HL-60 (cell line): ENCODE data around the gene NDUFAF2.

ENCODE experiments used
- DNase-seq, 2 experiments: peaks; one replicate each; pipeline ENCODE4 v3.0.0-alpha.2; 2010 to 2020; ENCODE audit warnings: low read depth in 1 of 2, low spot score in 1 of 2
- H3K27ac ChIP-seq: fragments of 250-450 bp; sonication (Bioruptor Pico); replicated peaks from 2 replicates; pipeline ENCODE4 v1.5.1; 2020; ENCODE audit warnings: mild to moderate bottlenecking, moderate library complexity
- H3K27me3 ChIP-seq: fragments of 250-450 bp; sonication (Bioruptor Pico); 2 replicates; pipeline ENCODE4 v1.5.1; 2021; ENCODE audit warnings: mild to moderate bottlenecking, moderate library complexity; ENCODE audit not compliant: insufficient read depth, poor library complexity, severe bottlenecking
- H3K4me3 ChIP-seq: replicated peaks from 2 replicates; pipeline ENCODE4 v1.5.1; 2011; ENCODE audit warnings: mild to moderate bottlenecking, control low read depth, low read length; ENCODE audit not compliant: insufficient read depth
- CTCF ChIP-seq: IDR thresholded peaks from one replicate; pipeline ENCODE4 v1.5.1; 2011; ENCODE audit warnings: low read length, control low read depth, inconsistent platforms; ENCODE audit not compliant: insufficient read depth
- GABPA ChIP-seq: IDR thresholded peaks from 2 replicates; pipeline ENCODE4 v1.6.1; 2012; ENCODE audit warnings: low read depth
- POLR2AphosphoS5 ChIP-seq: IDR thresholded peaks from 2 replicates; pipeline ENCODE4 v1.6.1; 2012; ENCODE audit warnings: low read depth
- REST ChIP-seq: IDR thresholded peaks from 2 replicates; pipeline ENCODE4 v1.6.1; 2012; ENCODE audit warnings: low read depth; ENCODE audit not compliant: insufficient replicate concordance
- SPI1 ChIP-seq: IDR thresholded peaks from 2 replicates; pipeline ENCODE4 v1.6.1; 2012; ENCODE audit warnings: low read depth, mild to moderate bottlenecking, borderline replicate concordance

NDUFAF2 gene

GRCh38 chr5:61081741-61082140, 136.7 kb downstream of the NDUFAF2 start:
- H3K4me3 ChIP-seq = no peak overlapping the region
- TF ChIP-seq POLR2AphosphoS5 = no peak
- TF ChIP-seq GABPA = no peak
- TF ChIP-seq REST = no peak
- TF ChIP-seq SPI1 = no peak
- no peak for TF ChIP-seq CTCF
- no peaks in the 10 kb centered on the region for H3K27me3 ChIP-seq
- no peak overlapping the region for H3K27ac ChIP-seq
- DNase-seq = no peak

- no peak overlapping the region for H3K4me3 ChIP-seq
- no peaks in the 10 kb centered on the region for H3K27me3 ChIP-seq
- no peak overlapping the region for H3K27ac ChIP-seq
- DNase-seq = no peak
- TF ChIP-seq REST = no peak
- TF ChIP-seq SPI1 = no peak
- TF ChIP-seq GABPA = no peak
- no peak for TF ChIP-seq CTCF
- TF ChIP-seq POLR2AphosphoS5 = no peak
Observed at GRCh38 chr5:61082516-61083280, 137.7 kb downstream of the NDUFAF2 start.

- H3K27me3 ChIP-seq = no peaks in the 10 kb centered on the region
- TF ChIP-seq POLR2AphosphoS5 = no peak
- no peak for TF ChIP-seq REST
- TF ChIP-seq GABPA = no peak
- TF ChIP-seq SPI1 = no peak
- no peak for TF ChIP-seq CTCF
- no peak overlapping the region for H3K4me3 ChIP-seq
- no peak for DNase-seq
- no peak overlapping the region for H3K27ac ChIP-seq
Observed at GRCh38 chr5:61084658-61085057, 139.7 kb downstream of the NDUFAF2 start.
